ENCODE measurements around the gene ADGRL1.

Gene ADGRL1

GRCh38 chr19:14113762-14114414 lies 92.1 kb downstream of the ADGRL1 start:
- peak in 6 of 56 donors; percentile 15 to 38 (median 21) for DNase-seq

DNA sequence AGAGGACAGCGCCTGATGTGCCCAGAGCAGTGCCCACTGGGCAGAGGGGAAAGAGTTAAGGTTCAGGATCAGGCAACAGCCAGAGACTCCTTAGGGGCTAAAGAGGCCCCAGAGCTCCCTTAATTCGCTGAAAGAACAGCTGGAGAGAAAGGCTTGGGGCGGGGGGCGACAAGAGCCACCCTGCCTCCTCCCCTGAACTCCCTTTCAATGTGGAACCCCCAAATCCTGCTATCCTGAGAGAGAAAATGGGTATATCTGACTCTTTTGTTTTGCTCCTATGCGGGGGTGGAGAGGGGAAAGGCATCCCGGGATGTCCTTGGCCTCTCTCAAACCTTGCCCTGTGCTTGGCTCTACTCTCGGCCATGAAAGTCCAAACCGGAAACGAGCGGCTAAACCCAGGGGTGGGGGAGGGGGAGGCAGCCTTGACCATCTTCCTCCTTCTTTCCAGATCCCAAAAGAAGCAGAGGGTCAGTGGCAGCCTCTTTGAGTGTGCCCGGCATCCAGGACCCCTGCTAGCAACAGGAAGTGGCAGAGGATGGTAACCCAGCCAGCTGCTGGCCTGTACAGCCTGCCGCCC lies 93.1 kb downstream of the ADGRL1 start:
- peak in 2 of 56 donors; percentile 4 to 15 for DNase-seq

GRCh38 chr19:14112051-14112808 lies 93.7 kb downstream of the ADGRL1 start:
- no peak for DNase-seq

- DNase-seq = no peak
These were observed 94.5 kb downstream of the ADGRL1 start for GRCh38 chr19:14111486-14111885.

- DNase-seq = no peak
These were observed 95.3 kb downstream of the ADGRL1 start for GRCh38 chr19:14110650-14111049.

- DNase-seq = no peak
These were observed 98.1 kb downstream of the ADGRL1 start for GRCh38 chr19:14107581-14108461.

- no peak for DNase-seq
These were observed 99.1 kb downstream of the ADGRL1 start for GRCh38 chr19:14106840-14107239.

- DNase-seq = no peak
These were observed 100.3 kb downstream of the ADGRL1 start for GRCh38 chr19:14105680-14106079.

DNA sequence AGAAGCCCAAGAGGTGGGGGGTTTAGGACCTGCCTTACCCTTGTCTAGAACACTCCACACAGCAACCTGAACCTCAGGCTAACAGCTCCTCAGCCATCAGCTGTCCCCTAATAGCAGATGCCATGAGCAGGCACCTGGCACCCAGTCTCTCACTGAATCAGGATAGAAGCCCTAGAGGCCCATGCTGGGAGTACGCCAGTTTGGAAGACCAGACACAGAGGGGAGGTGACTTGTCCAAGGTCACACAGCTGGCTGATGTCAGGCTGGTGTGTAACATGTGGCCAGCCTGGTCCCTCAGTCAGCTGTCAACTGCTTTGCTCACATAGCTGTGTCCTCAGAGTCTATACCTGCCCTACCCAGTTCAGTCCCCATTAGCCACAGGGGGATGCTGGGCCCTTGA lies 102.7 kb downstream of the ADGRL1 start:
- DNase-seq = no peak

DNA sequence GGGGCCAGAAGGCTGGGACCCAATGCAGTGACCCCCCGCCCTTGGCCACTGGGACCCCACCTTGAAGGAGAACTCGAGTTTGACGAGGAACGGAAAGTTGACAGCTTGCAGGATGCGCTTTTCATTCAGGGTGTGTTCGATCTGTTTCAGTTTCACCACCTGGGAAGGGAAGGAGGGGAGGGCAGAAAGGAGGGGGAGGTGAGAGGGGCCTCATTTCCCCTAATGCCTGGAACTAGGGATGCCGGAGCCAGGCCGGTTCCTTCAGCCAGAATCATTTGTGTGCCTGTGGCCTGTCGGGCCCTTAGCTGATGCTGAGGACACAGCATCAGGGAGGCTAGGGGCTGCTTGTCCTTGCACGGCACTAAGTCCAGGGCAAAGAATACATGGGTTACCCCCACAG lies 103.2 kb downstream of the ADGRL1 start:
- DNase-seq = no peak

DNA sequence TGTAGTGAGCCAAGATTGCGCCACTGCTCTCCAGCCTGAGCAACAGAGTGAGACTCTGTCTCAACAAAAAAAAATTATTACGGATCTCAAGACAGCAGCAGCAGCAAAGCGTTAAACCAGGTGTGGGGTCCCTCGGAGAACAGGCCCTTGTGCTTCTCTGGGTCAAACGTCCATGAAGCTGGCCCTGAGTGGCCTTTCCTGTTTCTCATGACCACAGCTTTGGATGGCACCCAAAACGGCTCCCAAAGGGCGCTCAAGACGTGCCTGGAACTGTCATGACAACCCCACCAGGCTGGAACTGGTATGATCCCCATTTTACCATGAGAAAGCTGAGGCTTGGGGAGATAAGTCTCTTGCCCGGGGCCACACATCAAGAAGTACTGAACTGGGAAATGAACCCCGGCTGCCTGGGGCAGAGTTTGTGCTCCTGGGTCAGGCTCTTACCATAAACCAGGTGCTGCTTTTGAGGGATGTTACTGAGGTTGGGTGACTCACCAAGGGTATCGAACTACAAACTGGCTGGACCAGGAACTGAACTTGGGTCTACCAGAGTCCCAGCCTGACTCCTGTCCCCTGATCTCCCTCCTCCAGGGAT lies 103.8 kb downstream of the ADGRL1 start:
- DNase-seq = no peak

- DNase-seq = no peak
These were observed 104.9 kb downstream of the ADGRL1 start for GRCh38 chr19:14101003-14101545.

Measured in amygdala (tissue), 56 donors.